NCI-H460 (cell line): ENCODE measurements around the gene C2. TPM values are rescaled to one million over a fixed set of nuclear protein-coding genes. Genes with fewer than 3 reads are reported as not detected.
A peak's percentile ranks its signal among the peaks of the same experiment; 100 is the strongest.
"Not testable (repeated sequence)": the region's sequence is repeated elsewhere in the genome, so short reads cannot be mapped to it uniquely, and the experiment has no call there.

Experiments
- DNase-seq: peaks from one replicate; pipeline ENCODE4 v3.0.0-alpha.2; 2016; ENCODE audit warnings: low read depth; ENCODE audit errors: extremely low read depth
- total RNA-seq: library from RNA; depleted of rRNA; stranded (reverse); fragments of >200 nt; shearing (Covaris generic); gene quantifications from 2 replicates; pipeline ENCODE4 v1.2.3, GENCODE V29; 2014

Gene C2
- total RNA-seq, 1 experiment from 2014 or later, result 0.20 TPM

DNA sequence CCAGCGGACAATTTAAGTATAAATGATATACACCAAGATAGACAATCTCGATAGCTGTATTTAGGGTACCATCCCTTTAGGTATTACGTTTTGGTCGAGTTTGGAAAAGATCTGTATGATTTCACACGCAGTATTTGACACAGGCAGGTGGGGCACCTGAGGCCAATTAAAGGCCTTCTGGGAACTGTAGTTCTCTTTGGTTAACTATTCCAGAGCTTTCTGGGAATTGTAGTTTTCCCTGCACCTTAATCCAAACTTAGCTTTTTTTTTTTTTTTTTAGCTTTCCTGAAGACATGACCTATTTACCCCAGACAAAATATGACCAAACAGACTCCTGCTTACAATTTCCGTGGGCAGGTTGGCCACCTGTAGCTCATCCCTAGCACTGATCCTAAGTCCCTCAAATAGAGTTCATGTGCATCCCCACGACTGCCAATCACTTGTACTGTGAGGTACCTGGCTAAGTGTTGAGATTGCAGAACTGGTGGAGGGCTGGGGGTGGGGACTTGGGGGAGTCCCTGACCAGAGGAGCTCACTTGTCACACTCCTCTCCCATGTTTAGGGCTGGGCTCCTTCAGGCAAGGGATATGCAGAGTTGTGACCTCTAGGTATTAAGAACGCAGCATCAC, 29.0 kb upstream of the C2 start:
- DNase-seq, result no peak

DNA sequence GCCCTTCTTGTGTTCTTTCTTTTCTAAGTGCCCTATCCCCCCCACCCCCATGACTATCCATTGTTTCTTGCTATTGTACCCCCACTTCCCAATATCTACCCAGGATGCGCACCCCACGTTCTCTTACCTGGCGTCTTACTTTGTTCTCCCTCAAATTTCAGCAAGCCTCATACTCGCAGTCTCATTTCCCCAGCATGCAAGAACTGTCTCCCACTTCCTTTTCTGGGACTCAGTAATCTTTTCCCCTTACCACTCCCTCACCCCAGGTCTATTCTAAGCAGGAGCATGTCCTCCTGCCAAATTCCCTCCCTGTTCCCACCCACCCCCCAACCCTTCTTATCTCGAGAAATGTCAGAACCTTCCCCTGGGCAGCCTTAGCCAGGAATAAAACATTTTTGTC, 28.3 kb upstream of the C2 start:
- no peak for DNase-seq

DNA sequence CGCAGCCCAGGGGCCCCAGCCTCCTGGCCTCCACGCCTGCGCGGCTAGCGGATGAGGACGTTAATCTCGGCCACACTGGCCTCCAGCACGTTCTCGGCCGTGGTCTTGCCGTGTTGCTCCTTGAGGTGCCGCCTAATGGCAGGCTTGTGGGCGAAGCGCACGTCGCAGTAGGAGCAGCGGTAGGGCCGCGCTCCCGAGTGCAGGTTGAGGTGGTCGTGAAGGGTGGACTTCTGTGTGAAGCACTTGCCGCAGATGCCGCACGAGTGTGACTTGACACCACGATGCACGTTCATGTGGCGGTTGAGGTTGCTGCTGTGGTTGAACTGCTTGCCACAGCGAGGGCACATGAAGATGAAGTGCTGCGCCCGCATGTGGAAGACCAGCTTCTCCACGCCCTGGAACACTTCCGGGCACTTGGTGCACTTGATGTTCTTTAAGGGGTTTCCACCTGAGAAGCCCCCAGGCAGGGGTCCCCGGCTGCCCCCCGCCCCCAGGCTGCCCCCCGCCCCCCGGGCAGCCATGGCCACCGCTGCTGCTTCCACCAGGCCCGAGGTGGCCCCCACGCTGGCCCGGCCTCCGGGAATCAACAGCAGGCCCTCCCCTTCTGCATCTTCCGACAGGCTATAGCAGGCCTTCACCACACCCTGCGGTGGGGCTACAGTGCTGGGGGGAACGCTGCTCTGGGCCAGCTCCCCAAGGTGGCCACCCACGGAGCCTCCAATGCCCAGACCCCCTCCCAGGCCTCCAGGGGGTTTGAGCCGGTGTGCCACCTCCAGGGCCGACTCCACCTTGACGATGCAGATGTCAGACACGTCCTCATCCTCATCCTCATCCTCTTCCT, 27.4 kb upstream of the C2 start:
- DNase-seq, result no peak

DNA sequence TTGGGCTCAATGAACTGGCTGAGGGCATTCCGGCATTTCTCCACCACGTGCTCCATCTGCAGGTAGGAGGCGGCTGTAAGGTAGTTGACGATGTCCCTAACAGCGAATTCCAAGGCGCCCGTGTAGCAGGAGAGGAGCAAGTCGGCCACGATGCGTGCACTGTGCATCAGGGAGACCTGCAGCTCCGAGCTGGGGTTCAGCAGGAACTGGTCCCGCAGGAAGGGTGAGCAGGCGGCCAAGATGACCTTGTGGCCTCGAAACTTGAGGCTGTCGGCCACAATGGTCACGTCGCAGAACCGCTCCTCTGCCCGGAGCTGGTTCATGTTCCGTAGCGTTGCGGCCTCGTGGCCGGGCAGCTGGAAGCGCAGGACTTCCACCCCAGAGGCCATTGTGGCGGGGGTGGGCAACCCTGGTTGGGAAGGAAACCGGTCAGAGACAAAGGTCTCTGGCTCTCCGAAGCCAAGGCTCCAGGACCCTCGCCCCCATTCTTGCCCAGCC, 26.6 kb upstream of the C2 start:
- no peak for DNase-seq

DNA sequence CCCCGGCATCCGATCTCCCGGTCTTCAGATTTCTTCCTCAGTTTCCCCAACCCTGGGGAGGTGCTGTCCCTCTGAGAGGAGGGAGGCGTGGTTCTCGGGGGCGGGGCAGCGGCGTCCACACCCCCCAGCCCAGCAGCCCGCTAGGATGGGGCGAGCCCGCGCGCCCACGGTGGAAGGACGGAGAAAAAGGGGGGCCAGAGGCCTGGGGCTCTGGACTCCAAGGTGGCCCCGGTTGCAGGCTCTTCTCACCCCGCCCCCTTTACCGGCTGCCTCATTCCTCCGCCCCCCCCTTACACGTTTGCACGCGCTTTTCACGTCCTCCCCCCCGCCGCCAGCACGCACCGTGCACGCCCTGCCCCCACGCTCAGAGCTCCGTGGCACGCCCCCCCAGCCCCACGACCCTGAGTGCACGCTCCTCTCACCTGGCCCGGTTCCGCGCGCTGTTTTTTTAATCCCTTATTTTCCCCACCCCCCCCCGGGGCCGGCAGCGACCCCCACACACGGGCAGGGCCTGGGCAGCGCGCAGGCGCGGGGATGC, 26.0 kb upstream of the C2 start:
- DNase-seq, result no peak

DNA sequence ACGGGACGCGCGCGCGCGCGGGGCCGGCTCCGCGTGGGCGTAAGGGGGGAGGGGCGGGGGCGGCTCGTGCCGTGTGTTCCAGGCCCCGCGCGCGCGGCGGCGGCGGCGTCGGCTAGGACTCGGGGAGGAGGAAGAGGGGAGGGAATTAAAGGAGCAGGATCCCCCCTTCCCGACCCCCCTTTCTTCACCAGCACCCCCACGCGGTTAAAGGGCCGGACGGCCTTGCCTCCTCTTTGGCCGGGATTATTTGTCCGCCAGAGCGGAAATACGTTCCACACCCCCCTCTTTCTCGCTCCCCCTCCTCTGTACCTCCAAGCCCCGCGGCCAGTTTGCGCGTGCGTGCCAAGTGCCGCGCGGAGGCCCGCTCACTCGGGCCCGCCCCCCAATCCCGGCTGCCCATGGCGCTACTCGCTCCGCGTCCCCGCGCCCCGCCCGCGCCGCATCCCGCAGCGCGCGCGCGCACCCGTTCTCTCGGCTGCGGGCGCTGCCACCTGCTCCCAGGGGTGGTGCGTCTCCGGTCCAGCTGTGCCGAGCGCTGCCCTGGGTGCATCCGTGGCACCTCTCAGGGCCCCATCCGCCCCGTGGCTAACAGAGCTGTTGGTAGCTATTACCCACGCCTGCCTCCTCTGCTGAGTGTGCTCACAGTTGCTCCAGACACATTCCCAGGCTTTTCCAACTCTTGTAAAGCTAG, 25.4 kb upstream of the C2 start, which contains the start of gene ZBTB12:
TSS of gene ZBTB12 (minus strand) at position 134 of the 691 bp plus-strand sequence. CDS start 781 bp downstream, outside the sequence.
- peak; percentile 87 for DNase-seq

DNA sequence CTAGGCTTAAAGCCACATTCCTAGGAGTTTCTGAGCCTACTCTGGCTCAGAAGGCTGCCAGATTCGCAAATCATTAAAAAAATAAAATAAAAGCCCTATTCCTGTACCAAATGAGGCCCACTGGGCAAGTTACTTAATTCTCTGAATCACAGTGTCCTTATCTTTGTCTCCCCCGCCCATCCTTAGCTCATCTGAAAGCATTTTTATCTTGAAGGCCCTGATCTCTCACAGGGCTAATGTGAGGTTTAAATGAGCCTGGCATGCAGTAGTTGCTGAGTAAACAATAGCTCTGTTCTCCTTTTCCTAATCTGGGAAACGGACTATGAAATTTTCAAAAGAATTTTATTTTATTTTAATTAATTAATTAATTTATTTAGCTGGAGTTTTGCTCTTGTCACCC, 23.6 kb upstream of the C2 start:
- no peak for DNase-seq

DNA sequence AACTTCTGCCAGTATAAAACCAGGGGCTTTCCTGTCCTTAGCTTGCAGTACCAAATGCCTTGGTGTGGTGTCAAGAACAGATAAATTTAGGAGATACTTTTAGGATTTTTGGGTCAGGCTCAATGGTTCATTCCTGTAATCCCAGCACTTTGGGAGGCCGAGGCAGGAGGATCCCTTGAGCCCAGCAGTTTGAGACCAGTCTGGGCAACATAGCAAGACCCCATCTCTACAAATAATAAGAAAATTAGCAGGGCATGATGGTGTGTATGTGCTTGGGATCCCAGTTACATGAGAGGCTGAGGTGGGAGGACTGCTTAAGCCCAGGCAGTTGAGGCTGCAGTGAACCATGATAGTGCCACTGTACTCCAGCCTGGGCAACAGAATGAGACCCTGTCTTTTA, 22.5 kb upstream of the C2 start:
- no peak for DNase-seq

DNA sequence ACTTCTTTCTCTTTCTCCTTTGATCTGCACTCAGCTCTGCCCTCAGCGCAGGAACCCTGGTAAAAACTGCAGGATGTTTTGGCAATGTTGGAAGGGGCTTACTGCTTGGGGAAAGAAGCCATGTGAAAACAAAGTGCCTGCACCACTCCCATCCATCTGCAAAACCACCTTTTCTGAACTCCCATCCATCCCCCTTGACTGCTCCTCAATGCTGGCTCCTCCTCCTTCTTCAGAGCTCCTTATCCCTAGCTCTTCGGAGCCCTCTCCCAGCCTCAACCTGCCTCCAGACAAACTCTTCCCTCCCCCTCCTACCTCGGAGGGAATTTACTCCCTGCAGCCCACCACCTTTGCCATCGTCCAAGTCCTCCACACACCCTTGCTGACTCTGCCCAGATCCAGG, 21.4 kb upstream of the C2 start:
- no peak for DNase-seq

DNA sequence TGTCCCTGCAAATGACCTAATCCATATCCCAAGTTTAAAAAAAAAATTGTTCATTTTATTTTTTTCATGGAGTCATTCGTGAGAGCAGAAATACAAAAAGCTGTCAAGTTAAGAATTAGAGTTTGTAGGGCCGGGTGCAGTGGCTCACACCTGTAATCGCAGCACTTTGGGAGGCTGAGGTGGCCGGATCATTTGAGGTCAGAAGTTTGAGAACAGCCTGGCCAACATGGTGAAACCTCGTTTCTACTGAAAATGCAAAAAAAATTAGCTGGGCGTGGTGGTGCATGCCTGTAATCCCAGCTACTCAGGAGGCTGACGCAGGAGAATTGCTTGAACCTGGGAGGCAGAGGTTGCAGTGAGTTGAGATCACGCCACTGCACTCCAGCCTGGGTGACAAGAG, 20.8 kb upstream of the C2 start:
- not testable (repeated sequence) for DNase-seq

DNA sequence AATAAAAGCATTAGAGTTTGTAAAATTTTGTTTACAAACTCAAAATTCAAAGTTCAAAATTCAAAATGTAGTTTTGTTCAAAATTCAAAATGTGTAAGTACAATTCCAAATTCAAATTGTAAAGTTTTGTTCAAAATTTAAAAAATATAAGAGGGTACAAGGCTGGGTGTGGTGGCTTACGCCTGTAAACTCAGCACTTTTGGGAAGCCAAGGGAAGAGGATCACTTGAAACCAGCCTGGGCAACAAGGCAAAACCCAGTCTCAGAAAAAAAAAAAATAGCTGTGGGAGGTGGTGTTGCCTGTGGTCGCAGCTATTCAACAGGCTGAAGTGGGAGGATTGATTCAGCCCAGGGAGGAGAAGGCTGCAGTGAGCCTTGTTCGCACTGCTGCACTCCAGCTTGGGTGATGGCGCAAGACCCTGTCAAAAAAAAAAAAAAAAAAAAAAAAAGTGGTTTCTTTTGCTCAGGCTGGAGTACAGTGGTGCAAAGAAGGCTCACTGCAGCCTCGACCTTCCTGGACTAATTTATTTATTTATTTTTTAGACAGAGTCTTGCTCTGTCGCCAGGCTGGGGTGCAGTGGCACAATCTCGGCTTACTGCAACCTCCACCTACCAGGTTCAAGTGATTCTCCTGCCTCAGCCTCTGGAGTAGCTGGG, 20.2 kb upstream of the C2 start:
- DNase-seq, result no peak

DNA sequence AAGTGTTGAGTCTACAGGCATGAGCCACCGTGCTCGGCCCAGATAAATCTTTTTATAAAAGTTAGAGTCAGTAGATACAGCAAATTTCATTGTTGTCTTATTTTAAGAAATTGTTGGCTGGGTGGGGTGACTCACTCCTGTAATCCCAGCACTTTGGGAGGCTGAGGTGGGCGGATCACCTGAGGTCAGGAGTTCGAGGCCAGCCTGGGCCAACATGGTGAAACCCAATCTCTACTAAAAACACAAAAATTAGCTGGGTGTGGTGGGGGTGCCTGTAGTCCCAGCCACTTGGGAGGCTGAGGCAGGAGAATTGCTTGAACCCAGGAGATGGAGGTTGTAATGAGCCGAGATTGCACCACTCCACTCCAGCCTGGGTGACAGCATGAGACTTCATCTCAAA, 19.3 kb upstream of the C2 start:
- not testable (repeated sequence) for DNase-seq

DNA sequence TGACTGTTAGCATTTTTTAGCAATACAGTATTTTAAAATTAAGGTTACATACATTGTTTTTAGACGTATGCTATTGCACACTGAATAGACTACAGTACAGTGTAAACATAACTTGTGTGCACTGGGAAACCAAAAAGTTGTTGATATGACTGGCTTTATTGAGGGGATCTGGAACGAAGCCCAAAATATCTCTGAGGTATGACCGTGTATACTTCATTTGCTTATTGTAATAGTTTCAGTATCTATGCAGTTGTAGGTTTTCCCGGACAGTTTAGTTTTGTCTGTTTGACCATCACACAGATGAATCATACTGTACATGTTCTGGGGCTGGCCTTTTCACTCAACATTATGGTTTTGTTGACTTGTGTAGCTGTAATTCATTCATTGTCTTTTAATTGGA, 18.7 kb upstream of the C2 start:
- no peak for DNase-seq

DNA sequence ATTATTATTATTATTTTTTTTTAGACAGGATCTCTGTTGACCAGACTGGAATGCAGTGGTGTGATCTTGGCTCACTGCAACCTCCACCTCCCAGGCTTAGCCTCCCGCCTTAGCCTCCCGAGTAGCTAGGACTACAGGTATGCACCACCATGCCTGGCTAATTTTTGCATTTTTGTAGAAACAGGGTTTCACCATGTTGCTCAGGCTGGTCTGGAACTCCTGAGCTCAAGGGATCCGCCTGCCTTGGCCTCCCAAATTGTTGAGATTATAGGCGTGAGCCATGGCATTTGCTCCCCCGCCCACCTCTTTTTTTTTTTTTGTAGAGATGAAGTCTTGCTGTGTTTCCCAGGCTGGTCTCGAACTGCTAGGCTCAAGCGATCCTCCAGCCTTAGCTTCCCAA, 18.2 kb upstream of the C2 start:
- DNase-seq, result not testable (repeated sequence)

DNA sequence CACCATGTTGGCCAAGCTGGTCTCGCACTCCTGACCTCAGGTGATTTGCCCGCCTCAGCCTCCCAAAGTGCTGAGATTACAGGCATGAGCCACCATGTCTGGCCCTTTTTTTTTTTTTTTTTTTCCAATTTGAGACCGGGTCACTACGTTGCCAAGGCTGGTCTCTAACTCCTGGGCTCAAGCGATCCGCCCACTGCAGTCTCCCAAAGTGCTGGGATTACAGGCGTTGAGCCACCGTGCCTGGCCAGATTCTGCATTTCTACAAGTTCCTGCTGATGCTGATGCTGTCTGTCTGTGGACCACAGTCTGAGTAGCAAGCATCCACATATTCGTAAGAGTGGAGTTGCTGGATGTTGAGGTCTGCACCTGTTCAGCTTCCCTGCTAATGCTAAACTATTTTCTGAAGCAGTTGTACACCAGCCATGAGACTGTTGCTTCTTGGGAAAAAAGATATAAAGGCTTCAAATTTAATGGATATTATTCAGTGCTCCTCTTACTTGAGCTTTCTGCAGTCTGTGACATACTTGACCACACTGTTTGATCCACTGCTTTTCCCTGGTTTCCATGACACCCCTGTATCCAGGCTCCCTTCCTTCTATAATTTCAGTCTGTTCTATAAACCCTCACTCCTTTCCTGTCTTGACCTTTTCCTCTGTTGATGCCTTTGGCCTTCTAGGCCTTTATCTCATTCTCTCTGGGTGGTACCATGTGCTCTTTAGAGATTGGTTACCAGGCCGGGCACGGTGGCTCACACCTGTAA, 15.5 kb upstream of the C2 start:
- DNase-seq, result no peak

DNA sequence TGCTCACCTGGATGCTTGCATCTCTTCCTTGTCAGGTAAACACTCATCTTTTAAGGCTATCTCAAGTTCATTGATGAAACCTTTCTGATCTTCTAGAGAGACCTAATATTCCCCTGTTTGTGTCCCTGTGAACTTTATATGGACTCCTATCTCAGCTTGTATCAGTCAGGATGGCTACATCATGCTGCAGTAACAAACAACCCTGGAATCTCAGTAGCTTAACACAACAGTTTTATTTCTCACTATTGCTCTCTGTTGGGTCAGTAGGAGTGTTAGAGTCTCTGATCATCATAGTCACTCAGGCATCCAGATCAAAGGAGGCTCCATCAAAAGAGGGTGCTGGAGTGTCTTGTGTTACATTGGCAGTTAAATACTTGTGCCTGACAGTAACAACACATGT, 12.2 kb upstream of the C2 start:
- no peak for DNase-seq

DNA sequence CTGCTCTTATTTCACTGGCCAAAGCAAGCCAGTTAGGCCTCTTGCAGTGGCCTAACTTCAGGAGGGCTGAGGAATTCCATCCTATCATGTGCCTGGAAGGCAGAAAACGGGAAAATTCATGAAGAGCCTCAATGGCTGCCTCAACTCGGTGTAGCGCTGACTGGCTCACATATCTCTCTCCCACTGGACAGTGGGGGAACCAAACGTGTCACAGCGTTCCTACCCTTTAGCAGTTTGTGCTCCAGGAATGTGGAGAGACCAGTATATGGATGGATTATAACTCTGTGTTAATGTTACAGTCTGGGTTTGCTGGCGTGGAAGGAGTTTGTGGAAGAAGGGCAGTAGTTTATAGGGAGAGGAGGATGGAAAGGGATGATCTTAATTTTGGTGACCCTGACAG, 11.8 kb upstream of the C2 start:
- DNase-seq, result no peak

DNA sequence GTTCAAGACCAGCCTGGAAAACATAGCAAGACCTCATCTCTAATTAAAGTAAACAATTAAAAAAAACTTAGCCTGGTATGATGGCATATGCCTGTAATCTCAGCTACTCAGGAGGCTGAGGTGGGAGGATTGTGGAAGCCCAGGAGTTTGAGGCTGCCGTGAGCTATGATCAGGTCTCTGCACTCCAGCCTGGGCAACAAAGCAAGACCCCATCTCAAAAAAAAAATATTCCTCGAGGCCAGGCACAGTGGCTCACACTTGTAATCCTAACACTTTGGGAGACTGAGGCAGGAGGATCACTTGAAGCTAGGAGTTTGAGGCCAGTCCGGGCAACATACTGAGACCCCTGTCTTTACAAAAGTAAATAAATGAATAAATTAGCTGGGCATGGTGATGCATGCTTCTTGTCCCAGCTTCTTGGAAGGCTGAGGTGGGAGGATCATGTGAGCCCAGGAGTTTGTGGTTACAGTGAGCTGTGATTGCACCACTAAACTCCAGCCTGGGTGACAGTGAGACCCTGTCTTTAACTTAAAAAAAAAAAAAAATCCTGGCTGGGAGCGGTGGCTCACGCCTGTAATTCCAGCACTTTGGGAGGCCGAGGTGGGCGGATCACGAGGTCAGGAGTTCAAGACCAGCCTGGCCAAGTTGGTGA, 9.3 kb upstream of the C2 start:
- no peak for DNase-seq

DNA sequence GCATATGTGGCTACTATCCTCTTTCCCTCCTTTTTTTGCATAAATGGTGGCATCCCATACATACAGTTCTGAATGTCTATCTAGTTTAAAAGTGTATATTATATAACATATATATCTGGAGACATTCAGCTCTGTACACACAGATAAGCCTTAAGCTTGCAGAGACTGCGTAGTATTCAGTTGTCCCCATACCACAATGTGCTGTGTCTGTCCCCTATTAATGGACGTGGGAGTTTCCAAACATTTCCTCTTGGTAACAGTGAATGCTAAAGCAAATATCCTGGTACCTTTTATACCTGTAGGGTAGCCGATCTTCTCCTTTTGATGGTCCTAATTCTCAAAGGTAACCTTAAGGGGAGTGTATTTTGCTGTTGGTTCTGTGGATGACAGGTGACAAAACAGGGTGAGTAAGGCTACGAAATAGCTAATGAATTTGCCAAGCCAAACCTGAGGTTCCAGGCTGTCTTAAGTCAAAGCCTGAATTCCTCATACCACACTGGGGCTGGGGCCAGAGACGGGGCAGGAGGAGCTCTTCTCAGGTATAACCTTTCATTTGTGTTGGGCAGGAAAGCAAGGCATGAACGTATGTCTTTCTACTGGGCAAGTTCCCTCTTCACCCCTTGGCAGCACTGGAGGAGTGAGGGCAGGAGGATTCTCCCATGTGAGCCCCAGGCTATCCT, 7.8 kb upstream of the C2 start:
- DNase-seq, result no peak
